Measurements from ENCODE around the gene HYCC1. TPM values are rescaled to one million over a fixed set of nuclear protein-coding genes. Genes with fewer than 3 reads are reported as not detected.
"Not testable (repeated sequence)": the region's sequence is repeated elsewhere in the genome, so short reads cannot be mapped to it uniquely, and the experiment has no call there.

The HYCC1 gene
- polyA plus RNA-seq, 4 donors: 4.0 to 26.6 (median 10.8) TPM

GRCh38 chr7:23045086-23045485 is 31.2 kb upstream of the HYCC1 start:
- H3K27me3 ChIP-seq (ENCODE audit: control insufficient read depth in 3 of 3, insufficient read depth in 3 of 3, low read length in 3 of 3); H3K27ac ChIP-seq (ENCODE audit: low read depth in 1 of 3, low read length in 2 of 3); DNase-seq; H3K4me3 ChIP-seq (ENCODE audit: low read depth in 1 of 3, low read length in 3 of 3); H3K4me1 ChIP-seq (ENCODE audit: control insufficient read depth in 3 of 3, insufficient read depth in 2 of 3, low read depth in 1 of 3, low read length in 2 of 3); FAIRE-seq; H3K9me3 ChIP-seq (ENCODE audit: control insufficient read depth in 2 of 2, insufficient read depth in 1 of 2, low read depth in 1 of 2, low read length in 1 of 2); H3K36me3 ChIP-seq (ENCODE audit: control insufficient read depth in 3 of 3, insufficient read depth in 2 of 3, low read depth in 1 of 3, low read length in 3 of 3): not testable (repeated sequence)
- WGBS, 3 donors: 96 to 100% (median 97%) methylated on average over 4 of the region's 6 CpGs

- DNase-seq: no peak
- Histone ChIP-seq H3K27me3 (ENCODE audit: control insufficient read depth in 3 of 3, insufficient read depth in 3 of 3, low read length in 3 of 3) (no peaks in the 10 kb centered on the region), H3K4me1 (ENCODE audit: control insufficient read depth in 3 of 3, insufficient read depth in 2 of 3, low read depth in 1 of 3, low read length in 2 of 3) (no peaks in the 10 kb centered on the region), H3K4me3 (ENCODE audit: low read depth in 1 of 3, low read length in 3 of 3) (no peak overlapping the region), H3K27ac (ENCODE audit: low read depth in 1 of 3, low read length in 2 of 3) (no peak overlapping the region), H3K9me3 (ENCODE audit: control insufficient read depth in 2 of 2, insufficient read depth in 1 of 2, low read depth in 1 of 2, low read length in 1 of 2) (no peaks in the 10 kb centered on the region), H3K36me3 (ENCODE audit: control insufficient read depth in 3 of 3, insufficient read depth in 2 of 3, low read depth in 1 of 3, low read length in 3 of 3) (no peaks in the 10 kb centered on the region)
- 59 to 86% (median 82%) methylated on average over 3 of the region's 3 CpGs for WGBS, 3 donors
- no peak for FAIRE-seq
Measured at GRCh38 chr7:23044581-23044980, 30.7 kb upstream of the HYCC1 start.

GRCh38 chr7:23043441-23043840 is 29.5 kb upstream of the HYCC1 start:
- no peaks in the 10 kb centered on the region for H3K27me3 ChIP-seq (ENCODE audit: control insufficient read depth in 3 of 3, insufficient read depth in 3 of 3, low read length in 3 of 3)

GRCh38 chr7:23039674-23040073 is 25.7 kb upstream of the HYCC1 start:
- H3K36me3 ChIP-seq (ENCODE audit: control insufficient read depth in 3 of 3, insufficient read depth in 2 of 3, low read depth in 1 of 3, low read length in 3 of 3); DNase-seq; H3K27me3 ChIP-seq (ENCODE audit: control insufficient read depth in 3 of 3, insufficient read depth in 3 of 3, low read length in 3 of 3); H3K27ac ChIP-seq (ENCODE audit: low read depth in 1 of 3, low read length in 2 of 3); H3K4me1 ChIP-seq (ENCODE audit: control insufficient read depth in 3 of 3, insufficient read depth in 2 of 3, low read depth in 1 of 3, low read length in 2 of 3); FAIRE-seq; H3K9me3 ChIP-seq (ENCODE audit: control insufficient read depth in 2 of 2, insufficient read depth in 1 of 2, low read depth in 1 of 2, low read length in 1 of 2); H3K4me3 ChIP-seq (ENCODE audit: low read depth in 1 of 3, low read length in 3 of 3): not testable (repeated sequence)
- 39 to 61% (median 56%) methylated on average over 2 of the region's 4 CpGs for WGBS, 3 donors

More at GRCh38 chr7:23043441-23043840, 29.5 kb upstream of the HYCC1 start:
- WGBS, 3 donors: 79 to 89% (median 89%) methylated on average over 2 of the region's 2 CpGs
- Histone ChIP-seq H3K36me3 (ENCODE audit: control insufficient read depth in 3 of 3, insufficient read depth in 2 of 3, low read depth in 1 of 3, low read length in 3 of 3) (no peaks in the 10 kb centered on the region), H3K4me1 (ENCODE audit: control insufficient read depth in 3 of 3, insufficient read depth in 2 of 3, low read depth in 1 of 3, low read length in 2 of 3) (no peaks in the 10 kb centered on the region), H3K9me3 (ENCODE audit: control insufficient read depth in 2 of 2, insufficient read depth in 1 of 2, low read depth in 1 of 2, low read length in 1 of 2) (no peaks in the 10 kb centered on the region), H3K27ac (ENCODE audit: low read depth in 1 of 3, low read length in 2 of 3) (no peak overlapping the region), H3K4me3 (ENCODE audit: low read depth in 1 of 3, low read length in 3 of 3) (no peak overlapping the region)
- DNase-seq (no peak), FAIRE-seq (no peak)

- not testable (repeated sequence) for H3K9me3 ChIP-seq (ENCODE audit: control insufficient read depth in 2 of 2, insufficient read depth in 1 of 2, low read depth in 1 of 2, low read length in 1 of 2); FAIRE-seq; DNase-seq; H3K27me3 ChIP-seq (ENCODE audit: control insufficient read depth in 3 of 3, insufficient read depth in 3 of 3, low read length in 3 of 3); H3K4me1 ChIP-seq (ENCODE audit: control insufficient read depth in 3 of 3, insufficient read depth in 2 of 3, low read depth in 1 of 3, low read length in 2 of 3); H3K27ac ChIP-seq (ENCODE audit: low read depth in 1 of 3, low read length in 2 of 3); H3K36me3 ChIP-seq (ENCODE audit: control insufficient read depth in 3 of 3, insufficient read depth in 2 of 3, low read depth in 1 of 3, low read length in 3 of 3); H3K4me3 ChIP-seq (ENCODE audit: low read depth in 1 of 3, low read length in 3 of 3)
- WGBS, 3 donors: 72 to 81% (median 78%) methylated on average over 19 to 29 of the region's 34 CpGs
Measured at GRCh38 chr7:23035542-23036371, 21.8 kb upstream of the HYCC1 start.

GRCh38 chr7:23027261-23027660 is 13.3 kb upstream of the HYCC1 start:
- DNase-seq (no peak), FAIRE-seq (no peak)
- Histone ChIP-seq H3K27me3 (ENCODE audit: control insufficient read depth in 3 of 3, insufficient read depth in 3 of 3, low read length in 3 of 3) (no peaks in the 10 kb centered on the region), H3K4me1 (ENCODE audit: control insufficient read depth in 3 of 3, insufficient read depth in 2 of 3, low read depth in 1 of 3, low read length in 2 of 3) (no peaks in the 10 kb centered on the region), H3K36me3 (ENCODE audit: control insufficient read depth in 3 of 3, insufficient read depth in 2 of 3, low read depth in 1 of 3, low read length in 3 of 3) (no peaks in the 10 kb centered on the region), H3K4me3 (ENCODE audit: low read depth in 1 of 3, low read length in 3 of 3) (no peak overlapping the region), H3K9me3 (ENCODE audit: control insufficient read depth in 2 of 2, insufficient read depth in 1 of 2, low read depth in 1 of 2, low read length in 1 of 2) (no peaks in the 10 kb centered on the region), H3K27ac (ENCODE audit: low read depth in 1 of 3, low read length in 2 of 3) (no peak overlapping the region)
- WGBS, 3 donors: 90 to 100% (median 100%) methylated on average over 1 of the region's 1 CpG

- no peaks in the 10 kb centered on the region for H3K9me3 ChIP-seq (ENCODE audit: control insufficient read depth in 2 of 2, insufficient read depth in 1 of 2, low read depth in 1 of 2, low read length in 1 of 2)
- no peaks in the 10 kb centered on the region for H3K27me3 ChIP-seq (ENCODE audit: control insufficient read depth in 3 of 3, insufficient read depth in 3 of 3, low read length in 3 of 3)
- no peaks in the 10 kb centered on the region for H3K4me1 ChIP-seq (ENCODE audit: control insufficient read depth in 3 of 3, insufficient read depth in 2 of 3, low read depth in 1 of 3, low read length in 2 of 3)
- FAIRE-seq (no peak), DNase-seq (no peak)
- 81 to 86% (median 82%) methylated on average over 4 of the region's 4 CpGs for WGBS, 3 donors
- no peaks in the 10 kb centered on the region for H3K36me3 ChIP-seq (ENCODE audit: control insufficient read depth in 3 of 3, insufficient read depth in 2 of 3, low read depth in 1 of 3, low read length in 3 of 3)
- H3K27ac ChIP-seq (ENCODE audit: low read depth in 1 of 3, low read length in 2 of 3): no peak overlapping the region
- no peak overlapping the region for H3K4me3 ChIP-seq (ENCODE audit: low read depth in 1 of 3, low read length in 3 of 3)
Measured at GRCh38 chr7:23026164-23026563, 12.2 kb upstream of the HYCC1 start.

GRCh38 chr7:23024454-23024853 is 10.5 kb upstream of the HYCC1 start:
- Histone ChIP-seq H3K4me3 (ENCODE audit: low read depth in 1 of 3, low read length in 3 of 3) (no peak overlapping the region), H3K27me3 (ENCODE audit: control insufficient read depth in 3 of 3, insufficient read depth in 3 of 3, low read length in 3 of 3) (no peaks in the 10 kb centered on the region), H3K27ac (ENCODE audit: low read depth in 1 of 3, low read length in 2 of 3) (no peak overlapping the region), H3K36me3 (ENCODE audit: control insufficient read depth in 3 of 3, insufficient read depth in 2 of 3, low read depth in 1 of 3, low read length in 3 of 3) (no peaks in the 10 kb centered on the region), H3K4me1 (ENCODE audit: control insufficient read depth in 3 of 3, insufficient read depth in 2 of 3, low read depth in 1 of 3, low read length in 2 of 3) (no peaks in the 10 kb centered on the region), H3K9me3 (ENCODE audit: control insufficient read depth in 2 of 2, insufficient read depth in 1 of 2, low read depth in 1 of 2, low read length in 1 of 2) (no peaks in the 10 kb centered on the region)
- FAIRE-seq: no peak
- DNase-seq: no peak
- WGBS, 3 donors: 71 to 90% (median 79%) methylated on average over 2 of the region's 2 CpGs

- H3K27ac ChIP-seq (ENCODE audit: low read depth in 1 of 3, low read length in 2 of 3): no peak overlapping the region
- no peak for DNase-seq
- H3K9me3 ChIP-seq (ENCODE audit: control insufficient read depth in 2 of 2, insufficient read depth in 1 of 2, low read depth in 1 of 2, low read length in 1 of 2): no peaks in the 10 kb centered on the region
- H3K4me1 ChIP-seq (ENCODE audit: control insufficient read depth in 3 of 3, insufficient read depth in 2 of 3, low read depth in 1 of 3, low read length in 2 of 3): no peaks in the 10 kb centered on the region
- H3K4me3 ChIP-seq (ENCODE audit: low read depth in 1 of 3, low read length in 3 of 3): no peak overlapping the region
- H3K36me3 ChIP-seq (ENCODE audit: control insufficient read depth in 3 of 3, insufficient read depth in 2 of 3, low read depth in 1 of 3, low read length in 3 of 3): no peaks in the 10 kb centered on the region
- FAIRE-seq: no peak
- no peaks in the 10 kb centered on the region for H3K27me3 ChIP-seq (ENCODE audit: control insufficient read depth in 3 of 3, insufficient read depth in 3 of 3, low read length in 3 of 3)
- WGBS, 3 donors: 95 to 98% (median 97%) methylated on average over 2 of the region's 2 CpGs
Measured at GRCh38 chr7:23022851-23023250, 8.9 kb upstream of the HYCC1 start.
